ENCODE measurements around the gene ZNF792.
"Not testable (repeated sequence)": the region's sequence is repeated elsewhere in the genome, so short reads cannot be mapped to it uniquely, and the experiment has no call there.

The ZNF792 gene

GRCh38 chr19:34974646-34975045 lies 10.6 kb upstream of the ZNF792 start:
- WGBS = 77% methylated on average over 3 of the region's 5 CpGs

GRCh38 chr19:34972163-34972705 lies 8.2 kb upstream of the ZNF792 start:
- Histone ChIP-seq H2BK15ac (ENCODE audit: low read depth, poor library complexity, severe bottlenecking) (no peak overlapping the region), H3K9ac (ENCODE audit: low read length) (no peak overlapping the region), H4K91ac (ENCODE audit: low read length) (no peak overlapping the region), H3K23ac (ENCODE audit: low read length in 2 of 2) (no peak overlapping the region), H2BK5ac (ENCODE audit: low read depth, low read length, poor library complexity, severe bottlenecking) (no peak overlapping the region), H3K4me2 (ENCODE audit: low read length, poor library complexity, severe bottlenecking) (no peak overlapping the region), H3K4me3 (ENCODE audit: insufficient read depth in 1 of 2, low read depth in 1 of 2, low read length in 2 of 2) (no peak overlapping the region), H4K8ac (ENCODE audit: low read length) (no peak overlapping the region), H3K36me3 (ENCODE audit: control insufficient read depth in 1 of 2, insufficient read depth in 2 of 2, low read depth in 1 of 2, low read length in 2 of 2) (no peaks in the 10 kb centered on the region), H2BK12ac (ENCODE audit: low read length in 2 of 2) (no peak overlapping the region), H3K79me1 (replicated peaks; ENCODE audit: low read length, poor library complexity, severe bottlenecking) (no peaks in the 10 kb centered on the region), H3K9me3 (ENCODE audit: control insufficient read depth, low read length) (peaks cover 6% of the 10 kb centered on the region), H2AK5ac (ENCODE audit: low read length, severe bottlenecking) (no peak overlapping the region), H3K27me3 (ENCODE audit: control insufficient read depth in 1 of 2, insufficient read depth in 1 of 2, low read length in 2 of 2) (peaks cover 4 to 9% of the 10 kb centered on the region in 2 experiments), H3K14ac (ENCODE audit: low read length in 2 of 2) (no peak overlapping the region), H2AFZ (ENCODE audit: low read depth, low read length) (no peak overlapping the region), H3K4me1 (ENCODE audit: control insufficient read depth, insufficient read depth, low read depth, low read length) (peaks cover 1% of the 10 kb centered on the region), H3K4ac (ENCODE audit: low read depth in 1 of 2, low read length in 2 of 2) (no peak overlapping the region), H3K27ac (ENCODE audit: low read length, poor library complexity, severe bottlenecking) (no peak overlapping the region), H3K18ac (ENCODE audit: low read depth in 1 of 2, low read length in 2 of 2) (no peak overlapping the region), H2BK120ac (ENCODE audit: low read depth, low read length) (no peak overlapping the region)
- WGBS = 67% methylated on average over 6 of the region's 7 CpGs
- DNase-seq = no peak

More at GRCh38 chr19:34974646-34975045, 10.6 kb upstream of the ZNF792 start:
- H2AFZ ChIP-seq (ENCODE audit: low read depth, low read length) = no peak overlapping the region
- H3K9me3 ChIP-seq (ENCODE audit: control insufficient read depth, low read length) = no peaks in the 10 kb centered on the region
- no peak overlapping the region for H4K8ac ChIP-seq (ENCODE audit: low read length)
- no peak overlapping the region for H2BK5ac ChIP-seq (ENCODE audit: low read depth, low read length, poor library complexity, severe bottlenecking)
- no peak overlapping the region for H3K23ac ChIP-seq (ENCODE audit: low read length in 2 of 2)
- H3K36me3 ChIP-seq (ENCODE audit: control insufficient read depth in 1 of 2, insufficient read depth in 2 of 2, low read depth in 1 of 2, low read length in 2 of 2) = no peaks in the 10 kb centered on the region
- no peak overlapping the region for H2BK120ac ChIP-seq (ENCODE audit: low read depth, low read length)
- peaks cover 1% of the 10 kb centered on the region for H3K4me1 ChIP-seq (ENCODE audit: control insufficient read depth, insufficient read depth, low read depth, low read length)
- H4K91ac ChIP-seq (ENCODE audit: low read length) = no peak overlapping the region
- H3K79me1 ChIP-seq (replicated peaks; ENCODE audit: low read length, poor library complexity, severe bottlenecking) = no peaks in the 10 kb centered on the region
- no peak overlapping the region for H2BK12ac ChIP-seq (ENCODE audit: low read length in 2 of 2)
- H3K27me3 ChIP-seq (ENCODE audit: control insufficient read depth in 1 of 2, insufficient read depth in 1 of 2, low read length in 2 of 2) = peaks cover 4 to 15% of the 10 kb centered on the region in 2 experiments
- no peak overlapping the region for H3K9ac ChIP-seq (ENCODE audit: low read length)
- DNase-seq = no peak
- no peak overlapping the region for H2AK5ac ChIP-seq (ENCODE audit: low read length, severe bottlenecking)
- no peak overlapping the region for H3K4ac ChIP-seq (ENCODE audit: low read depth in 1 of 2, low read length in 2 of 2)
- no peak overlapping the region for H3K18ac ChIP-seq (ENCODE audit: low read depth in 1 of 2, low read length in 2 of 2)
- H3K4me2 ChIP-seq (ENCODE audit: low read length, poor library complexity, severe bottlenecking) = no peak overlapping the region
- no peak overlapping the region for H3K14ac ChIP-seq (ENCODE audit: low read length in 2 of 2)
- H3K27ac ChIP-seq (ENCODE audit: low read length, poor library complexity, severe bottlenecking) = no peak overlapping the region
- no peak overlapping the region for H2BK15ac ChIP-seq (ENCODE audit: low read depth, poor library complexity, severe bottlenecking)
- no peak overlapping the region for H3K4me3 ChIP-seq (ENCODE audit: insufficient read depth in 1 of 2, low read depth in 1 of 2, low read length in 2 of 2)

- H3K9me3 ChIP-seq (ENCODE audit: control insufficient read depth, low read length) = not testable (repeated sequence)
- WGBS = 82% methylated on average over 10 of the region's 12 CpGs
These were observed 6.3 kb upstream of the ZNF792 start for GRCh38 chr19:34970185-34970780.

GRCh38 chr19:34969721-34970120 lies 5.7 kb upstream of the ZNF792 start:
- Histone ChIP-seq H3K23ac (ENCODE audit: low read length in 2 of 2) (no peak overlapping the region), H3K4me3 (ENCODE audit: insufficient read depth in 1 of 2, low read depth in 1 of 2, low read length in 2 of 2) (no peak overlapping the region), H3K27me3 (ENCODE audit: control insufficient read depth in 1 of 2, insufficient read depth in 1 of 2, low read length in 2 of 2) (peaks cover 4 to 9% of the 10 kb centered on the region in 2 experiments), H3K18ac (ENCODE audit: low read depth in 1 of 2, low read length in 2 of 2) (no peak overlapping the region), H3K4me1 (ENCODE audit: control insufficient read depth, insufficient read depth, low read depth, low read length) (peaks cover 1% of the 10 kb centered on the region), H3K36me3 (ENCODE audit: control insufficient read depth in 1 of 2, insufficient read depth in 2 of 2, low read depth in 1 of 2, low read length in 2 of 2) (no peaks in the 10 kb centered on the region), H2AFZ (ENCODE audit: low read depth, low read length) (no peak overlapping the region), H3K4me2 (ENCODE audit: low read length, poor library complexity, severe bottlenecking) (no peak overlapping the region), H2BK5ac (ENCODE audit: low read depth, low read length, poor library complexity, severe bottlenecking) (no peak overlapping the region), H3K27ac (ENCODE audit: low read length, poor library complexity, severe bottlenecking) (no peak overlapping the region), H3K4ac (ENCODE audit: low read depth in 1 of 2, low read length in 2 of 2) (no peak overlapping the region), H4K8ac (ENCODE audit: low read length) (no peak overlapping the region), H3K14ac (ENCODE audit: low read length in 2 of 2) (no peak overlapping the region), H2BK15ac (ENCODE audit: low read depth, poor library complexity, severe bottlenecking) (no peak overlapping the region), H3K79me1 (replicated peaks; ENCODE audit: low read length, poor library complexity, severe bottlenecking) (no peaks in the 10 kb centered on the region), H3K9me3 (ENCODE audit: control insufficient read depth, low read length) (peaks cover 6% of the 10 kb centered on the region), H2BK12ac (ENCODE audit: low read length in 2 of 2) (no peak overlapping the region), H2BK120ac (ENCODE audit: low read depth, low read length) (no peak overlapping the region), H3K9ac (ENCODE audit: low read length) (no peak overlapping the region), H2AK5ac (ENCODE audit: low read length, severe bottlenecking) (no peak overlapping the region), H4K91ac (ENCODE audit: low read length) (no peak overlapping the region)
- no peak for DNase-seq
- 90% methylated on average over 6 of the region's 6 CpGs for WGBS

More at GRCh38 chr19:34970185-34970780, 6.3 kb upstream of the ZNF792 start:
- not testable (repeated sequence) for H3K18ac ChIP-seq (ENCODE audit: low read depth in 1 of 2, low read length in 2 of 2); H4K91ac ChIP-seq (ENCODE audit: low read length); H3K9ac ChIP-seq (ENCODE audit: low read length); H3K4me1 ChIP-seq (ENCODE audit: control insufficient read depth, insufficient read depth, low read depth, low read length); H2BK12ac ChIP-seq (ENCODE audit: low read length in 2 of 2); H4K8ac ChIP-seq (ENCODE audit: low read length); H3K4ac ChIP-seq (ENCODE audit: low read depth in 1 of 2, low read length in 2 of 2); H3K4me3 ChIP-seq (ENCODE audit: insufficient read depth in 1 of 2, low read depth in 1 of 2, low read length in 2 of 2); H3K79me1 ChIP-seq (replicated peaks; ENCODE audit: low read length, poor library complexity, severe bottlenecking); H3K27me3 ChIP-seq (ENCODE audit: control insufficient read depth in 1 of 2, insufficient read depth in 1 of 2, low read length in 2 of 2); H2BK5ac ChIP-seq (ENCODE audit: low read depth, low read length, poor library complexity, severe bottlenecking); H2BK120ac ChIP-seq (ENCODE audit: low read depth, low read length); H3K27ac ChIP-seq (ENCODE audit: low read length, poor library complexity, severe bottlenecking); H3K23ac ChIP-seq (ENCODE audit: low read length in 2 of 2); H2BK15ac ChIP-seq (ENCODE audit: low read depth, poor library complexity, severe bottlenecking); H2AK5ac ChIP-seq (ENCODE audit: low read length, severe bottlenecking); H3K36me3 ChIP-seq (ENCODE audit: control insufficient read depth in 1 of 2, insufficient read depth in 2 of 2, low read depth in 1 of 2, low read length in 2 of 2); H2AFZ ChIP-seq (ENCODE audit: low read depth, low read length); DNase-seq; H3K4me2 ChIP-seq (ENCODE audit: low read length, poor library complexity, severe bottlenecking); H3K14ac ChIP-seq (ENCODE audit: low read length in 2 of 2)

Measured in mesenchymal stem cell (in vitro differentiated cells and primary cell).